OCI-LY7 (cell line): ENCODE data around the gene UFD1.

Source experiments
- EZH2phosphoT487 ChIP-seq: fragments of 200-600 bp; sonication (generic); IDR thresholded peaks from 2 replicates; pipeline ENCODE4 v1.6.1; 2018; ENCODE audit warnings: low read depth, borderline replicate concordance, mild to moderate bottlenecking, mixed run types, antibody characterized with exemption, low read length, moderate library complexity, mixed read lengths
- TF ChIP-seq, protein P1 (sequence below): fragments of 200-600 bp; sonication (generic); conservative IDR thresholded peaks from 2 replicates; pipeline ENCODE4 v1.5.1; 2014; ENCODE audit warnings: mild to moderate bottlenecking, antibody characterized with exemption, low read length, moderate library complexity, mixed read lengths

DNA sequence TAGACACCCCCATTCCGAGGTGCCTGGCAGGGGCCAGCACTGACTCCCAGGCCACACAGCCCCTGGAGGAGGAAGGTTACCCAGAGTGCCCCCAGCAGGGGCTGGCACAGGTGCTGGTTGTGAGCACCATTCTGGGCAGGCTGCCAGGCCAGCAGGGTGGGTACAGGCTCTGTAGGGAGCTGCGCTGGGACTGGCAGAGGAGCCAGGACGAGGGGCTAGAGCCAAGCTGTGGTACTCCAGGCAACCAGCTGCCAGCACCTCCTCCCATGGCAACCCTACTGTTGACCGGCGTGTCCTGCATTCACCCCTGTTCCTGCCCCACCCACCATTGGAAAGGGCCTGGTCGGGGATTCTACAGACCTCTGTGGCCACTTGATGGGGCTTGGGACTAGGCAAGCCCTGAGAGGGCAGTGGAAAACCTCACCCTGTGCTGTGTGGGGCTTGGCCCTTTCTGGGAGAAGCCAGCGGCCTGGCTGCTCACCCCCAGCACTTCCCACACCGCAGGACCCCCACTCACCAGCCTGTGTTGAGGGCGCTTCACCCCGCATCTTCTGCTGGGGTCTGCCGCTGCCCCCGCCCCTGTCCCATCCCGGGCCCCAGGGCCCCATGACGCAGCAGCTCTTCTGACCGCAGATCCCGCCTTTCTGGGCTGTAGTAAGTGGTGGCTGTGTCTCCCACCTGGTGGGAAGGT, 43.3 kb upstream of the UFD1 start:
- TF ChIP-seq, protein P1, sequence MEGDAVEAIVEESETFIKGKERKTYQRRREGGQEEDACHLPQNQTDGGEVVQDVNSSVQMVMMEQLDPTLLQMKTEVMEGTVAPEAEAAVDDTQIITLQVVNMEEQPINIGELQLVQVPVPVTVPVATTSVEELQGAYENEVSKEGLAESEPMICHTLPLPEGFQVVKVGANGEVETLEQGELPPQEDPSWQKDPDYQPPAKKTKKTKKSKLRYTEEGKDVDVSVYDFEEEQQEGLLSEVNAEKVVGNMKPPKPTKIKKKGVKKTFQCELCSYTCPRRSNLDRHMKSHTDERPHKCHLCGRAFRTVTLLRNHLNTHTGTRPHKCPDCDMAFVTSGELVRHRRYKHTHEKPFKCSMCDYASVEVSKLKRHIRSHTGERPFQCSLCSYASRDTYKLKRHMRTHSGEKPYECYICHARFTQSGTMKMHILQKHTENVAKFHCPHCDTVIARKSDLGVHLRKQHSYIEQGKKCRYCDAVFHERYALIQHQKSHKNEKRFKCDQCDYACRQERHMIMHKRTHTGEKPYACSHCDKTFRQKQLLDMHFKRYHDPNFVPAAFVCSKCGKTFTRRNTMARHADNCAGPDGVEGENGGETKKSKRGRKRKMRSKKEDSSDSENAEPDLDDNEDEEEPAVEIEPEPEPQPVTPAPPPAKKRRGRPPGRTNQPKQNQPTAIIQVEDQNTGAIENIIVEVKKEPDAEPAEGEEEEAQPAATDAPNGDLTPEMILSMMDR: no peak
- TF ChIP-seq EZH2phosphoT487: no peak
